ENCODE measurements around the gene CTNNBIP1. TPM values are rescaled to one million over a fixed set of nuclear protein-coding genes. Genes with fewer than 3 reads are reported as not detected.

Gene CTNNBIP1
- total RNA-seq, 1 experiment from 2014 or later = 31.3 TPM

DNA sequence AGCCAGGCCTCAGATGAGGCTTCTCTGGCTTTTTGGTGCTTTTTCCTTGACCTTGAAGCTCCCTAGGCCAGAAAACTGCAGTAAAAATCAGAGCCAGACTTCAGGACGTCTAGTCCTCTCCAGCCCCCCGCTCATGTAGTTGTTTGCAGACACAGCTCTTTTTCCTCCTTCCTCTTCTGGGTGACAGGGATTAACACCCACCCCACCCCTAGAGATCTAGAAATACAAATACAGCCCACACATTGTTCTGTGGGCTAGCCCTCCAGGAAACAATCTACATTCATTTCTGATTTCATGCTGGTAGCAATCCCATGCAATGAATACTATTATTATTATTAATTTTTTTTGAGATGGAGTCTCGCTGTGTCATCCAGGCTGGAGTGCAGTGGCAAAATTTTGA, 76.4 kb downstream of the CTNNBIP1 start (continued):
- TF ChIP-seq ZNF274 (IDR thresholded peaks at IDR 0.05; ENCODE audit: low read depth, low read length) (no peak), SIN3A (IDR thresholded peaks at IDR 0.05; ENCODE audit: low read depth) (no peak)
- TF ChIP-seq, protein P1, sequence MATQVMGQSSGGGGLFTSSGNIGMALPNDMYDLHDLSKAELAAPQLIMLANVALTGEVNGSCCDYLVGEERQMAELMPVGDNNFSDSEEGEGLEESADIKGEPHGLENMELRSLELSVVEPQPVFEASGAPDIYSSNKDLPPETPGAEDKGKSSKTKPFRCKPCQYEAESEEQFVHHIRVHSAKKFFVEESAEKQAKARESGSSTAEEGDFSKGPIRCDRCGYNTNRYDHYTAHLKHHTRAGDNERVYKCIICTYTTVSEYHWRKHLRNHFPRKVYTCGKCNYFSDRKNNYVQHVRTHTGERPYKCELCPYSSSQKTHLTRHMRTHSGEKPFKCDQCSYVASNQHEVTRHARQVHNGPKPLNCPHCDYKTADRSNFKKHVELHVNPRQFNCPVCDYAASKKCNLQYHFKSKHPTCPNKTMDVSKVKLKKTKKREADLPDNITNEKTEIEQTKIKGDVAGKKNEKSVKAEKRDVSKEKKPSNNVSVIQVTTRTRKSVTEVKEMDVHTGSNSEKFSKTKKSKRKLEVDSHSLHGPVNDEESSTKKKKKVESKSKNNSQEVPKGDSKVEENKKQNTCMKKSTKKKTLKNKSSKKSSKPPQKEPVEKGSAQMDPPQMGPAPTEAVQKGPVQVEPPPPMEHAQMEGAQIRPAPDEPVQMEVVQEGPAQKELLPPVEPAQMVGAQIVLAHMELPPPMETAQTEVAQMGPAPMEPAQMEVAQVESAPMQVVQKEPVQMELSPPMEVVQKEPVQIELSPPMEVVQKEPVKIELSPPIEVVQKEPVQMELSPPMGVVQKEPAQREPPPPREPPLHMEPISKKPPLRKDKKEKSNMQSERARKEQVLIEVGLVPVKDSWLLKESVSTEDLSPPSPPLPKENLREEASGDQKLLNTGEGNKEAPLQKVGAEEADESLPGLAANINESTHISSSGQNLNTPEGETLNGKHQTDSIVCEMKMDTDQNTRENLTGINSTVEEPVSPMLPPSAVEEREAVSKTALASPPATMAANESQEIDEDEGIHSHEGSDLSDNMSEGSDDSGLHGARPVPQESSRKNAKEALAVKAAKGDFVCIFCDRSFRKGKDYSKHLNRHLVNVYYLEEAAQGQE (IDR thresholded peaks at IDR 0.05; ENCODE audit: low read depth) = no peak

DNA sequence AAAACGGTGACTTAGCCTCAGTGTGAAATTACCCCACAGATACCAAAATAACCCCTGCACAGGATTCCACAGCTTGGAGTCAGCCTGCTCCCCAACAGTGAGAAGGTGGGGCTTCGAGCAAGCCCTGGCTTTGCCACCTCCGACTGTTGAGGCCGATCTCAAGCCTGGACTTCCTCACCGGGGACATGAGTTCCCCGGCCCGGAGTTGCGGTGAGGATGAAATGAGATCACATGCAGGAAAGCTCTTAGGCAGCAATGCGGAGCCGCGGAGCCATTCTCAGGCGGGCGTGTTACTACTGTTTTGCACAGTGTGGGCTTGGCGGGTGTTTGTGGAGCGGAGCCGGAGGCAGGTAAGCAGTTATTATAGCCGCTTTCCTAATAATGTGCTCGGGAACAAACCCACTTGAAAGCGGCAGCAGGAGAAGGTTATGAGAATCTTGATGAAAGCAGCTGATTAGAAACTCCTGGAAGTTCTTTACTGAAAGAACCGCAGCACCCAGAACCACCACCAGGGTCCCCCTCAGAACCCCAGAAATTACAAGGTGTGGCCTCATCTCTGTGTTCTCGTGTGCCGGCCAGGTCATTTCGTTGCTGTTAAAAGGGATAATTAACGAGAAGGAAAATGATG, 82.4 kb downstream of the CTNNBIP1 start:
- H3K27me3 ChIP-seq (ENCODE audit: insufficient read depth, low read length) = no peaks in the 10 kb centered on the region
- ATAC-seq = no peak
- BruUV-seq (replicated peaks) = no TSS peak
- H3K36me3 ChIP-seq (ENCODE audit: control insufficient read depth in 1 of 2, insufficient read depth in 2 of 2, low read length in 2 of 2) = no peaks in the 10 kb centered on the region
- peaks cover 14 to 26% of the 10 kb centered on the region in 2 experiments for H3K4me1 ChIP-seq (ENCODE audit: control insufficient read depth in 1 of 2, insufficient read depth in 2 of 2, low read length in 2 of 2)
- ChIA-PET CTCF (interaction anchor here (1.2 kb wide), 1 partner anchor 43 kb away, joined by 4 read pairs; no protein-coding TSS in a partner anchor), RAD21 (ENCODE audit: low non-redundant PET in 1 of 2, low total read pairs in 2 of 2, uncharacterized antibody in 2 of 2, unreplicated experiment in 2 of 2) (no interaction called here), POLR2A (no interaction called here)
- intact Hi-C loops (cut with micrococcal nuclease) = loop anchor here (5.0 kb wide), 1 partner anchor 40 kb away; no protein-coding TSS in a partner anchor
- DNase-seq (ENCODE audit: low read depth, low spot score) = no peak
- TF ChIP-seq, protein P2, sequence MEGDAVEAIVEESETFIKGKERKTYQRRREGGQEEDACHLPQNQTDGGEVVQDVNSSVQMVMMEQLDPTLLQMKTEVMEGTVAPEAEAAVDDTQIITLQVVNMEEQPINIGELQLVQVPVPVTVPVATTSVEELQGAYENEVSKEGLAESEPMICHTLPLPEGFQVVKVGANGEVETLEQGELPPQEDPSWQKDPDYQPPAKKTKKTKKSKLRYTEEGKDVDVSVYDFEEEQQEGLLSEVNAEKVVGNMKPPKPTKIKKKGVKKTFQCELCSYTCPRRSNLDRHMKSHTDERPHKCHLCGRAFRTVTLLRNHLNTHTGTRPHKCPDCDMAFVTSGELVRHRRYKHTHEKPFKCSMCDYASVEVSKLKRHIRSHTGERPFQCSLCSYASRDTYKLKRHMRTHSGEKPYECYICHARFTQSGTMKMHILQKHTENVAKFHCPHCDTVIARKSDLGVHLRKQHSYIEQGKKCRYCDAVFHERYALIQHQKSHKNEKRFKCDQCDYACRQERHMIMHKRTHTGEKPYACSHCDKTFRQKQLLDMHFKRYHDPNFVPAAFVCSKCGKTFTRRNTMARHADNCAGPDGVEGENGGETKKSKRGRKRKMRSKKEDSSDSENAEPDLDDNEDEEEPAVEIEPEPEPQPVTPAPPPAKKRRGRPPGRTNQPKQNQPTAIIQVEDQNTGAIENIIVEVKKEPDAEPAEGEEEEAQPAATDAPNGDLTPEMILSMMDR (IDR thresholded peaks at IDR 0.05 in 2 of 3, conservative IDR thresholded peaks at IDR 0.05 in 1 of 3; ENCODE audit: borderline replicate concordance in 1 of 3, insufficient read depth in 1 of 3, low read depth in 2 of 3, low read length in 2 of 3) = peak in 2 of 3 experiments; percentile 34 to 47; a peak in 4 of 6 replicates
- TF ChIP-seq TCF7L2 (IDR thresholded peaks at IDR 0.05; ENCODE audit: borderline replicate concordance, extremely low read depth, insufficient read depth, insufficient read length) = no peak
- no peak overlapping the region for H3K9ac ChIP-seq (ENCODE audit: low read length)
- no peaks in the 10 kb centered on the region for H3K9me3 ChIP-seq (ENCODE audit: control insufficient read depth in 1 of 2, insufficient read depth in 1 of 2, low read depth in 1 of 2, low read length in 2 of 2)
- no peak overlapping the region for H2AFZ ChIP-seq (ENCODE audit: low read depth, low read length, poor library complexity, severe bottlenecking)
- H3K4me3 ChIP-seq (replicated peaks in 1 of 2; ENCODE audit: low read depth in 1 of 2, low read length in 2 of 2) = no peak overlapping the region
- H3K4me2 ChIP-seq (ENCODE audit: low read length) = no peak overlapping the region
- H4K20me1 ChIP-seq (ENCODE audit: insufficient read depth) = peaks cover 1% of the 10 kb centered on the region; the same call in 1 of the 2 replicates
- peaks cover 6% of the 10 kb centered on the region for H3K79me2 ChIP-seq (ENCODE audit: insufficient read depth, low read length)
- no peaks in the 10 kb centered on the region for H3K9me2 ChIP-seq (ENCODE audit: insufficient read depth)
- no peak overlapping the region for H3K27ac ChIP-seq (ENCODE audit: low read depth, low read length)

Measured in HCT116 (cell line).